Stomach (tissue), 4 donors: Measurements from ENCODE around the gene A1BG.

Source experiments
- CTCF ChIP-seq, 7 experiments: fragments of 450-650 bp in 4 of 7; fragments of 200-600 bp in 3 of 7; sonication (generic) in 3 of 7; IDR thresholded peaks; one replicate each; pipeline ENCODE4 v1.5.1; 2016 to 2019; ENCODE audit warnings: antibody characterized with exemption in 7 of 7, control low read depth in 2 of 7, mild to moderate bottlenecking in 1 of 7
- EP300 ChIP-seq: sonication (generic); formaldehyde crosslinking; IDR thresholded peaks from one replicate; pipeline ENCODE4 v1.6.1; 2017; ENCODE audit warnings: antibody characterized with exemption
- POLR2A ChIP-seq, 4 donors: fragments of 450-650 bp; IDR thresholded peaks; one replicate each; pipeline ENCODE4 v1.6.1; 2016; ENCODE audit warnings: antibody characterized with exemption in 4 of 4, control low read depth in 2 of 4, mild to moderate bottlenecking in 1 of 4, moderate library complexity in 1 of 4
- POLR2AphosphoS5 ChIP-seq, 3 donors: sonication (generic); formaldehyde crosslinking; IDR thresholded peaks; one replicate each; pipeline ENCODE4 v1.6.1; 2016; ENCODE audit warnings: antibody characterized with exemption in 3 of 3

DNA sequence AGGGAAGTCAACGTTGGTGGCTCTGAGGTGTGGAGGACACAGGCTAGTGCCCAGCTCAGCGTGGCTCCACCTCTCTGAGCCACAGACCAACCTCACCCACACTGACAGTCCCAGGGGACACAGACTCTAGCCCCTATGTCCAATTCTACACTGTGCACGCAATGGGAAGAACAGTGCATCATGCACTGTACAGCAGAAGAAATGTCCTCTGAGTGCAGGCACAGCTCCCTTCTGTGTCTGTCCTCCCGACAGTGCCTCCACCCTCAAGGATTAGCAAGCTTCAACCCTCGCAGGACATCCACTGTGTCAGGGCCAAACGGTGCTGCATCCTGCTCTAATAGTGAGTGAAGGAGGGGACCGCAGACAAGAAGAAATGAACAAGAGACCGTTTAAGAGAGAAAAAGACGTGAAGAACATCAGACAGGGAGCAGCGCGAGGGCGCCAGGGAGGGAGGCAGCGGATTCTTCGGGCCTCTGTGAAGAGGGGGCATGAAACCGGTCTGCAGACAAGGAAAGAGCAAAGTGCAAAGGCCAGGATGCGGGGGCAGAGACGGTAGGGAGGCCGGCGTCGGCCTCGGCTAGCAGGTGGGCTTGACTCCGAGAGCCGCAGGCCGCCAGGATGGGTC is 26.9 kb upstream of the A1BG start:
- TF ChIP-seq CTCF (IDR thresholded peaks at IDR 0.05) (no peak), POLR2A (IDR thresholded peaks at IDR 0.05) (no peak), EP300 (no peak), POLR2AphosphoS5 (IDR thresholded peaks at IDR 0.05) (no peak)
